ENCODE results near the gene ZSWIM5.

ZSWIM5 gene

DNA sequence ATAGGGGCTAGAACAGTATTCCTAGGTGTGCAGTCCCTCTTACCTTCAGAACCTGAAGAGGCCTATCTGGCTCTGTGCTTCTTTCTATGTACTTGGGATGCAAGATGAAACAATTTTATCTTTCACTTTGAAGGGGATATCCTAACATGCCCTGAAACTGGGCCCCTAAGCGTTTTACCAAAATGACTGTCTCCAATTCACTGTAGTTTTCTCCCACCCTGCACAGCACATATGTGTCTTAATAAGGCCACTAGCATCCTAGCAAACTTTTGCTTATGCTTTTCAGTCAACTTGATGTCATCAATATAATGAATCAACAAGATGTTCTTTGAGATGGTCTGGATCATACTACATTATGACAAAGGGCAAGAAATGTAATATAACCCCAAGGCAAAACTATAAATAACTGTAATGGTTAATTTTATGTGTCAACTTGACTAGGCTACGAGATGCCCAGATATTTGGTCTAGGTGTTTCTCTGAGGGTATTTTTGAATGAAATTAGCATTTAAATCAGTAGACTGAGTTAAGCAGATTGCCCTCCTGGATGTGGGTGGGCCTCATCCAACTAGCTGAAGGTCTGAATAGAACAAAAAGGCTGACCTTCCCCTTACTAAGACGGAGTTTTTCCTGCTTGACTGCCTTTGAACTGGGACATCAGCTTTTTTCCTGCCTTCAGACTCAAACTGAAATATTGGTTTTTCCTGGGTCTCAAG lies 9.2 kb upstream of the ZSWIM5 start:
- TF ChIP-seq, protein P1, sequence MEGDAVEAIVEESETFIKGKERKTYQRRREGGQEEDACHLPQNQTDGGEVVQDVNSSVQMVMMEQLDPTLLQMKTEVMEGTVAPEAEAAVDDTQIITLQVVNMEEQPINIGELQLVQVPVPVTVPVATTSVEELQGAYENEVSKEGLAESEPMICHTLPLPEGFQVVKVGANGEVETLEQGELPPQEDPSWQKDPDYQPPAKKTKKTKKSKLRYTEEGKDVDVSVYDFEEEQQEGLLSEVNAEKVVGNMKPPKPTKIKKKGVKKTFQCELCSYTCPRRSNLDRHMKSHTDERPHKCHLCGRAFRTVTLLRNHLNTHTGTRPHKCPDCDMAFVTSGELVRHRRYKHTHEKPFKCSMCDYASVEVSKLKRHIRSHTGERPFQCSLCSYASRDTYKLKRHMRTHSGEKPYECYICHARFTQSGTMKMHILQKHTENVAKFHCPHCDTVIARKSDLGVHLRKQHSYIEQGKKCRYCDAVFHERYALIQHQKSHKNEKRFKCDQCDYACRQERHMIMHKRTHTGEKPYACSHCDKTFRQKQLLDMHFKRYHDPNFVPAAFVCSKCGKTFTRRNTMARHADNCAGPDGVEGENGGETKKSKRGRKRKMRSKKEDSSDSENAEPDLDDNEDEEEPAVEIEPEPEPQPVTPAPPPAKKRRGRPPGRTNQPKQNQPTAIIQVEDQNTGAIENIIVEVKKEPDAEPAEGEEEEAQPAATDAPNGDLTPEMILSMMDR (IDR thresholded peaks at IDR 0.05; ENCODE audit: low read depth, low read length) = no peak
- no peak for DNase-seq (ENCODE audit: extremely low read depth, low read depth)

DNA sequence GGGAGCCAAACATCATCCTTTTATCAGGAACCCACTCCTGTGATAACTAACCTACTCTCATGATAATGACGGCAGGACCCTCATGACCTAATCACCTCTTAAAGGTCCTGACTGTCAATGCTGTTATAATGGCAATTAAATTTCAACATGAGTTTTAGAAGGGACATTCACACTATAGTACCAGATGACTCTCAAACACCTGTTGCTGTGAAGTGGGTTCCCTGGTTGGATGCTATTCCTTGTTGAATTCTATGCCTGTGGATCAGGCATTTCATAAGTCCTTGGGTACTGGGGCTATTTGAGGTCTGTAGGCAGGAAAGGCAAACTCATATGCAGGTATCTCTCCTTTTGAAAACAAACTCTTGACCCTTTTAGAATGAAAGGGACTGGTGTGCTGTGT lies 7.5 kb upstream of the ZSWIM5 start:
- TF ChIP-seq, protein P1 (IDR thresholded peaks at IDR 0.05; ENCODE audit: low read depth, low read length) = no peak
- DNase-seq (ENCODE audit: extremely low read depth, low read depth) = no peak

DNA sequence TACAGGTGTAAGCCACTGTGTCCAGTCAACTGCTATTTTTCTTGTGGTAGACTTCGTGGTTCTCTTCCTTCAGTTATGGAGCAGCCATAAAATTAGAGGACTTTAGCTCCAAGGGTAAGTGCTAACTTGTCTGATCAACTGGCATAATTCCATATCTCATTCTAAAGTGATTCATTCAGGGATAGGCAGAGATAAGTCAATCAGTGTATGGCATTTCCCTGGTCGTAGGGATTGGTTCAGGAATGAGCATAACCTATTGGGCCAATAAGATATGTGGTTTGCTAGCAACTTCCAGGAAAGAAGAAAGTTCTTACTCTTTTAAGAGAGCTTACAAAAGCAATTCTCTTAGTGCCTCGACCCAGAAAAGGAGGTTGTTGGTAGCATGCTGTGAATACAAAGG lies 4.7 kb upstream of the ZSWIM5 start:
- TF ChIP-seq, protein P1 (IDR thresholded peaks at IDR 0.05; ENCODE audit: low read depth, low read length) = no peak
- DNase-seq (ENCODE audit: extremely low read depth, low read depth) = no peak

DNA sequence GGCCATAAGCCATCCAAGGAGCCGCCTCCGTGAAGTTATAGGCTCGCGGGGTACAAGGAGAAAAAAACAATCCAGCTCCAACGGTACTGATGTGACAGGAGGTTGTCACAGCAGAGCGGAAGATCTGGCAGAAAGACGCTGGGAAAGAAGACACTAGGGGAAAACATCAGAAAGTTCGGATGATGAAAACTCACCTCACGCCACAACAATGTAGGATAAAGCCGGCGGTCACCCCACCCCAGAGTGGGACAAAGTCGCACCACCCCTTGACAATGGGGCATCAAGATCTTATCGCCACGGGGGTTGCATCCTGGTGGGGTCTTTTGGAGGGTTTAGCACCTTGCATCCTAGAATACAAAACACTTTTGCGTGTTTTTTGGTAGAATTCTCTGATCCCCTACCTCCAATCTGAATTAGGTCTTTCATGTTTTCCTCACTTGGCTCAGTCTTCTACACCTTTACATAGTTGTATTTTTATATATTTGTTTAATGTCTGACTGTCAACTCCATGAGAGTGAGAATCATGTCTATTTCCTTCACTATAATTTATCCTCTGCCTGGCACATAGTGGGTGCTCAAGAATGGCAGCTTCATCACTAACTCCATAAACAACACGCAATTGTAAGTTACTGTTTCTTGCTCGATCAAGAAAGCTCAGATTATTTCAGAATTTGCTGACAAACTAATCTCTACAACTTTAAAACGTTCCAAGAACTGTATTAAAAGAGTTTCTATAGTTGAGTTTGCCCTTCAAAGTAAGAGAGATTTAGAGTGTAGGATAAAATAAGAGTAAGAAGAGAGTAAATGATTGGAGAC lies 611 bp upstream of the ZSWIM5 start:
- no peak for DNase-seq (ENCODE audit: extremely low read depth, low read depth)
- TF ChIP-seq, protein P1 (IDR thresholded peaks at IDR 0.05; ENCODE audit: low read depth, low read length) = no peak

DNA sequence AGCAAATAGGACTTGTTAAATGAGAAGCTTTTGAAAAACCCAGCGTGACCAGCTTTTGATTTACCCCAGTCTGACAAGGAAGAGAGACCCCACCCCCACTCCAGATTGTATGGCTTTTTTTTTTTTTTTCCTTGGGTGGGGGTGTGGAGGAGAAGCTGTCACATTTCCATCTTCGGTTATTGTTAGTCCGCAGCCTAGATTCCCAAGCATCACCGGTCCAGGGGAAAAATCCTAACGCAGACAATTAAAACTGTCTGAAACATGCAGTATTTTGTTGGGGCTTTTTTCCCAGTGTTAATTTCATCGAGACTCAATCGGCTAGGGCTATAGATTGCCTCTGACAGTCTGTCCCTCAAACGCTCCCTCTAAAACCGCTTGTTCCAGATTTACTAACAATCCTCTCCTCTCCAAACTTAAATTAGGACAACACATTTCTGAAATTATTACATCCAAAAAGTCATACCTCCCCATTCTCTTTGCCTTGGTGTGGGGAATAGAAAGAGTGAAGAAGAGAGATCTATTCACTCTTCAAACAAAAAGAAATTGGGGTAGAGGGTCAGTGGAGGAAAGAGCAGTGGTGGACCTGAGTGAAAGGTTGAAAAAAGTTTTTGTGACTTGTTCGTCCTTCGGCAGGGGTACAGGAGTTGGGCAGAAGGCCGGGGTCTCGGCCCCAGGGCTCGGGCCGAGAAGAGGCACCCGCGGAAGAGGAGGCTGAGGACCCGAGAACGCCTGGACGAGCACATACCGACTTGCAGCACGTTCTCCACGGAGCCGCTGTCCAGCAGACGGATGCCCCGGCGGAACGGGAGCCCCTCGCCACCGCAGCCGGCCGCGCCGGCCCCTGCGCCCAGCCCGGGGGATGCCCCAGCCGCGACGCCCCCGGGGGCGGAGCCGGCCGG lies 1.1 kb downstream of the ZSWIM5 start:
- TF ChIP-seq, protein P1 (IDR thresholded peaks at IDR 0.05; ENCODE audit: low read depth, low read length) = no peak
- no peak for DNase-seq (ENCODE audit: extremely low read depth, low read depth)

DNA sequence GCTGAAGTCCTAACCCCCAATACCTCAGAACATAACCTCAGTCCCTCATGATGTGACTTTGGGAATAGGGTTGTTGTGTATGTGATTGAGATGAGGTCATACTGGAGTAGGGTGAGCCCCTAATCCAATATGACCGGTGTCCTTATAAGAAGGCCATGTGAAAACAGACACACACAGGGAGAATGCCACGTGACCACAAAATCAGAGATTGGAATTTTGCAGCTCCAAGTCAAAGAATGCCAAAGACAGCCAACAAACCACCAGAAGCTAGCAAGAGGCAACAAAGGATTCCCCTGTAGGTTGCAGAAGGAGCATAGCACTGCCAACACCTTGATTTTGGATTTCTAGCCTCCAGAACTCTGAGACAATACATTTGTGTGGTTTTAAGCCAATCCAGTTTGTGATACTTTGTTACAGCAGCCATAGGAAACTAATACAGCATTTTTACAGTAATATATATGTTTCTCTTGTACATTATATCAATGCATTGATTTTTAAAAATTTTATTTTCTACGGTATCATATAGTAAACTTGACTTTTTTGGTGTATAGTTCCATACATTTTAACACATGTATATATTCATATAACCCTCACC lies 5.4 kb downstream of the ZSWIM5 start:
- TF ChIP-seq, protein P1 (IDR thresholded peaks at IDR 0.05; ENCODE audit: low read depth, low read length) = no peak

More for the DNA sequence above, 5.4 kb downstream of the ZSWIM5 start:
- DNase-seq (ENCODE audit: extremely low read depth, low read depth) = no peak

Data from AG09319 (cell line).